ENCODE results near the gene WASL. TPM values are rescaled to one million over a fixed set of nuclear protein-coding genes. Genes with fewer than 3 reads are reported as not detected.
"Not testable (repeated sequence)": the region's sequence is repeated elsewhere in the genome, so short reads cannot be mapped to it uniquely, and the experiment has no call there.

The WASL gene
- total RNA-seq, 1 experiment from 2014 or later = 26.9 TPM

DNA sequence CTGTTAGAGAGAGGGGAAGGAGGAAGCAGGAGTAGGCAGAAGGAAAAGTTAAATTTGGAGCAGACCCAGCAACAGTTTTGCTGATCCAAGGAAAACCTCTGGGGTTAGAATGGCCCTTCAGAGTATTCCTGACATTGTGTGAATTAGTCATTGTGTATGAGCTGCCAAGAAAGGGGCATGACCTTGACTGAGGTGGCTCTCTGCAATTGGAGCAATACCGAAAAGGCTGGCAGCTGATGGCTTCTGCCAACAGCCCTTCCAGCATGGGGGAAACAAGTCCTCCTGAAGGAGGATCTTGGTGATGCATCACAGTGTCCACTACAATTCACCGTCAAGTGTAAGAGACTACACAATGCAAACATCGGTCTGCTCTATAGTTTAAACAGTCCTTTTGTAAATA, 20.6 kb upstream of the WASL start:
- peak; percentile 99 for DNase-seq (ENCODE audit: low read depth)

DNA sequence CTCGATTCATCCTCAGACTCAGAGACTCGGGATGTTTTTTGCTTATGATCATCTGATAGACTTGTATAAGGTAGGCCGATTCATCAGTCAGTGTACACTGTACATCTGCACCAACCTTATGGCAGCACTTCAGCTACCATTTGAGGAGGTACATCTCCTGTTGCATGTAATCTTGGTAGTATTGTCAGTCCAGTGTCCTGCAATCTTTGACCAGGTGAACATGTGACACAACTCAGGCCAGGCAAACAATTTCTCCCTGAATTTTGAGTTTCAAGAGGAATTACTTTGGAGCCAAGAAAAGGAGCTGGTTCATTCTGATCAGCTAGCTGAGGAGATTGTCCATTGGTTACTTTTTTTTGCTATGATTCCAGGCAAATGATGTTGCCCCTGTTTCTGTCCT, 19.7 kb upstream of the WASL start:
- no peak for DNase-seq (ENCODE audit: low read depth)

DNA sequence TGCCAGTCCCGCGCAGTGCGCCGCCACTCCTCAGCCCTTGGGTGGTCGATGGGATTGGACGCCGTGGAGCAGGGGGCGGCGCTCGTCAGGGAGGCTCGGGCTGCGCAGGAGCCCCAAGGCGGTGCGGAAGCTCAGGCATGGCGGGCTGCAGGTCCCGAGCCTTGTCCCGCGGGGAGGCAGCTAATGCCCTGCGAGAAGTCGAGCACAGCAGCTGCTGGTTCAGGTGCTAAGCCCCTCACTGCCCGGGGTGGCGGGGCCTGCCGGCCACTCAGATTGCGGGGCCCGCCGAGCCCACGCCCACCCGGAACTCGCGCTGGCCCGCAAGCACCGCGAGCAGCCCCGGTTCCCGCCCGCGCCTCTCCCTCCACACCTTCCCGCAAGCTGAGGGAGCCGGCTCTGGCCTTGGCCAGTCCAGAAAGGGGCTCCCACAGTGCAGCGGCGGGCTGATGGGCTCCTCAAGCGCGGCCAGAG, 14.4 kb upstream of the WASL start:
- no peak for DNase-seq (ENCODE audit: low read depth)

DNA sequence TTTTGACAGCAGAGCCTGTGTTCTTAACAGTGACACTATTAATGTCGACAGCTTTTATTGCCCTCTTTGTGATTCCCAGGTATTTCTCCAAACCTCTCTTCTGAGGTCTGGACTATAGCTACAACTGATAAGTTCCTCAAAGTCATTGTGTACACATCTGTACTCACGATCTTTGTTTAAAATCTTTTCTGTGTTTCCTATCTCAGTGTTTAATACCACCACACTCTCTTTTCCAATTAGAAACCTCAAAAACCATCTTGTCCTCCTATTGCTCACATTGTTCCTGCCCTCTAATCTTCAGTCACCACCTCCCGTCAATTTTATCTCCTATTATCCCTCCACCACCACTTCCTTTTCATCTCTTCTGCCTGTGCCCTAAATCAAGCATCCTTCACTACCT, 12.9 kb upstream of the WASL start:
- no peak for DNase-seq (ENCODE audit: low read depth)

DNA sequence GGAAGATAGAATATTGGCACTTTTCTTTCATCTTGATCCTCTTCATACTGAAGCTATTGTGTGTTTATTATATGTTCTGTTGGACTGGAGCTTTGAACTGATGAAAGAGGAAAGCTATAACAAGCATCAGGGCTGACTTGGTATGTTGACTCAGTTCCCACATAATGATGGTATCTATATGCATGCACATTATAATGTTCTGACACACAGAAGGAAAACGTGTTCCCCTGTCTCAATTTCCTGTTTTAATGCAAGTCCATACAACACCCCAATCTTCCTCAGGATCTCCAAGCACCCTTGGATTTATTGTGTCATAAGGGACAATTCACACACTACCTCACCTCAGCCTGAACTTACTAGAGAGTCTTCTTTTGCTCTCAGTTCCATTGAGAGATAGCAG, 8.3 kb upstream of the WASL start:
- no peak for DNase-seq (ENCODE audit: low read depth)

DNA sequence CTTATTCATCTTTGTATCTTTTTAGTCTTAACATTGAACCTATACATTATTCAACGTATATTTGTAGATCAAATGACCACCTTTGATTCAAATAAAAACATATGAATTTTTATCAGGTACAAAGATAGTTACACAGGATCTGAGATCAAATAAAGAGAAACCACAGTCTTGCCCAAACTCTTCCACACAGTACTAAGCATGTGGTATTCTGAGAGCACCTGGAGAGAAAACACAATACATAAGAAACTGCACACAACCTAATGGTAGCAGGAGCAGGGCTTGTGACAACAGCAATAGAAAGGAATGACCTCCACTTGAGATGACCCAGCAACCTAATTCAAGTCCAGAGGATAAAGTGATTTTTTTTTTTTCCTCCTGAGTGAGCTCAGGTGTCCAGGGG, 6.5 kb upstream of the WASL start:
- no peak for DNase-seq (ENCODE audit: low read depth)

DNA sequence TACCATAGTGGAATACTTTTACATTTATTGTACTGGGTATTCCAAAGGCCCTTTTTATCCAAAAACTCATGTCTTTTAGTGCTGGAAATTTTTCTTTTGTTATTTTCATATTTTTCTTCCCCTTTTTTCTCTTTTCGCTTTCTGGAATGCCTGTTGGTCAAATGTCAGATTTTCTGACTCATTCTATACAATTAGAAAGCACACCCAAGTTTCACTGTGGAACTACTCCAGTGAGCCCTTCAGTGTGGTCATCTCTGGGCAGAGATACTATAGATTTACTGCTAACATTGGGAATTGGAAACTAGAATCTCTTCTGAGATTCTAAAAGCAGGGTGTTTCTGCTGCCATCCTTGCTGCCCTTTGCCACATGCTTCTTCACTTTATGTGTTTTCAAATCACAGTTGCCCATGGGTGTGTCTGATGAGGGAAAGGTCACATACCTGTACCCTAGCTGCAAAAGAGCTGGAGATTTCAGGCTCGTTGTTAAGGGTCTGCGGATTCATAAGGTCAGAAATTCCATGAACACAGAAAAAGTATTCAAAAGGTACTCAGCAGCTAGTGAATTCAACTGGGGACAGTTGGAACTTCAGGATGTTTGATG, 5.6 kb upstream of the WASL start:
- DNase-seq (ENCODE audit: low read depth) = no peak

DNA sequence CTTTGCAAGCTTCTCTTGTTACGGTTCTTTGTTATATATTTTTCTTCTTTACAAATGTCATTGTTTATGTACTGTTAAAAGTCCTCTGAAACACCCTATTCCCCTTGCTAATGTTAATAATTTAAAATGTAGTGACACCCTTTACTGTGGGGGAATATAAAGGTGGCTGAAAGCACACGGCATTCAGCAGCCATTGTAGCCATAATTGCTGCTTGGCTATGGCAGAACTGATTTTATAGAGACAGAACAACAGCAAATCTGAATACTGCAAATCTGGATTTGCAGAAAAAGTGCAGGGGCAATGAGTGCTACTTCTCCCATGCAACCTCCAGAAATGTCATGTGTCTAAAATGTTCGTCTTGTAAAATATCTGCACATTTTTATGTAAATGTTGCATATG, 3.7 kb upstream of the WASL start:
- DNase-seq (ENCODE audit: low read depth) = no peak

DNA sequence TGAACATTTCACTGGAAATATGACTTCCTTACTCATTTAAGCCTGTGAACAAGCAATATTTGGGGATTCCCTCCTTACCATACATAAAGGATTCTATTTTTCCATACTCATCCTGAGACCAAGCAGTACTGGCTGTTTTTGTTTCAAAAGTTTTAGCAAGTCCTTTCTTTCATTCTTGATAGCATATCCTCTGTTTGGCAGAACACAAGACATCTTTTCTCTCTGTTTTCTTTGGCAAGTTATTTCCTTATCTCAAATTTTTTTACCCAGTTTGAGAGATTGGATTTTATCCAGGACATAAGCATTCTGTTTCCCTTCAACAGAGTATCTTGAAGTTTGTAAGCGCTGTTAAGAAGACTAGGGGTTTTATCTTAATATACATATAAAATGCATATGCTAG, 3.0 kb upstream of the WASL start:
- no peak for DNase-seq (ENCODE audit: low read depth)

DNA sequence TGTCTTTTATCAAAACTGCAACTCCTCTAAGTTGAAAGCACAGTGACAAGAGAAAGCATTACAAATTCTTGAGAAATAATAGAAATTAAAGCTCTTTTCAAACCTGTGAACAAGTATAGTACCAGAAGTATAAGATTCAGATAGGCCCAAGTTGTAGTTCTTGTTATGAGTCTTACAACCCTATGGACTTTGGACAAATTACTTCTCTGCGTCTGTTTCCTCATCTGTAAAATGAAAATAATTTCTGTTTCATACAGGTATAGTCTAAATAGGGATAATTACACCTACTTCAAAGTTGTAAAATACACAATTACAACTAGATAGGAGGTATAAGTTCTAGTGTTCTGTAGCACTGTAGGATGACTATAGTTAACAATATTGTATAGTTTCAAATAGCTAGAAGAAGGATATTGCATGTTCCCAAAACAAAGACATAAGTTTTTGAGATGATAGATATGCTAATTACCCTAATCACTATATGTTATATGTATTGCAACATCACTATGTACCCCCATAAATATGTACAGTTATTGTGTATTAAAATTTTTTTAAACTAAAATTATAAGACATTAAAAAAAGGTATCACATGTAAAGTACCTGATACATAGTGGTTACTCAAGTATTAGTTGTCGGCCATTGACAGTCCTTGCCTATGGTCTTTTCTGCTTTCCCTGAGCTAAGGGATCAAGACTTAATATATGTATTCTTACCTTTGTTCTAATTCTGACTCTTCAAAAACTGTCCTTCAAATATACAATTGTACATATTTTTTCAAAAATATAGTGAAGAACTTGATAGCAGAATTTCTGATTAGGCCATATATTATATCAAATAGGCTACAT, 1.8 kb upstream of the WASL start:
- no peak for DNase-seq (ENCODE audit: low read depth)

DNA sequence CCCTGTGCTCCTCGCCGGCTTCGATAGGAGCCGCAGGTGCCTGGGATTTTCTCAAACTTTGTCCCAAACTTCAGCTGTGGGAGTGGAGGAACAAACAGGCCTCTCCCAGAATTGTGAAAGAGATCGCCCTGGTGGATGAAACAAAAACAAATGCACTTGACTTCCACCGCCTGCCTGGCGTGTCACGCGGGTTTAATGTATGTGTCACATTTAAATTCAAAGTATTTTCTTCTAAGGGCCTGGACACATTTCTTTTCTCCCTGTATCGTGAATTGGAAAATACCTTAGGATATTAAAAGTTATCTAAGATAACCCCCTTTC, 694 bp upstream of the WASL start:
- DNase-seq (ENCODE audit: low read depth) = no peak

DNA sequence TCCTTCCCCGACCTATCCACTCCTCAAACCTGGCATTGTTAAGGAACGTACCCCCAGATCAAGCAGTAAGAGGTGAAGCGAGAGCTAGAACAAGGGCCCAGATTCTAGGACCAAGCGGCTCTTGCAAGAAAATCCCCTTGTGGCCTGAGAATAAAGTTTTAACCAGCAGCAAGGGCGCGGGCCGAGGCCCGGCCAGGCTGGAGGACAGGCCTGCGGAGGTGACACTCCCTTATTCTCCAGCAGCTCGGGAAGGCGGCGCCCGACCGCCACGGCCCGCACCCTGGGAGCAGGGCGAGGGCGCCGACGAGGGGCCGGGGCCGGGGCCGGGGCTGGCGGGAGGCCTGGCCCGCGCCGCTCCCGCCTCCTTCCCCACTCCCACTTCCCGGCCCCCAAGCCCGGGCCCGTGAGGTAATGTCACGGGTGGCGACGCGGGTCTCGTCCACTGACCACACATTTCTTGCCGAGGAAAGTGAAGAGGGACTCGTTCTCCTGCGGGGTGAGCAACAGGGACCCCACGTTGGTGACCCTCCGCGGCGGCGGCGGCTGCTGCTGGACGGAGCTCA, 551 bp downstream of the WASL start:
- DNase-seq (ENCODE audit: low read depth) = peak; percentile 38

DNA sequence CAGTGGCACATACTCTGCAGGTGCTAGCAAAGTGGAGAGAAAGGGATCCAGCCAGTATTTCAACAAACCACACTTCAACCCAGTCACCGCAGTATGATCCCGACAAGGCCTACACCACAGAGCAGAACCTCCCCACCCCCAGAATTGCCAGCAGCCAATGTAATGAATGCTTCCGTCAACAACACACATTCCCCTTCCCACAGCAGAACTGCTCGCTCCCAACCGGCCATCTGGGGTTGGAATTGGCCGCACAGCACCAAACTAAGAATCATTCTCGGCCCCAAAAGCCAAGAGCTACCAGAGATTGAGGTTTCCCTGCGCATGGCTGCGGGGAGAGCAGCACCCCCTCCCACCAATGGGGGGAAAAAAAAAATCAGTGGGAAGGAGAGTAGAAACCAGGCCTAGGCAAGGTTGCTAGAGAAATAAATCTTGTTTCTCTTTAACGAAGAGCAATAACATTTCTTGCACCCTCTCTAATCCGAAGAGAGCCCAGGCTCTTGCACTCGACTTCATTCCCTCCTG, 1.1 kb downstream of the WASL start:
- DNase-seq (ENCODE audit: low read depth) = peak; percentile 80

DNA sequence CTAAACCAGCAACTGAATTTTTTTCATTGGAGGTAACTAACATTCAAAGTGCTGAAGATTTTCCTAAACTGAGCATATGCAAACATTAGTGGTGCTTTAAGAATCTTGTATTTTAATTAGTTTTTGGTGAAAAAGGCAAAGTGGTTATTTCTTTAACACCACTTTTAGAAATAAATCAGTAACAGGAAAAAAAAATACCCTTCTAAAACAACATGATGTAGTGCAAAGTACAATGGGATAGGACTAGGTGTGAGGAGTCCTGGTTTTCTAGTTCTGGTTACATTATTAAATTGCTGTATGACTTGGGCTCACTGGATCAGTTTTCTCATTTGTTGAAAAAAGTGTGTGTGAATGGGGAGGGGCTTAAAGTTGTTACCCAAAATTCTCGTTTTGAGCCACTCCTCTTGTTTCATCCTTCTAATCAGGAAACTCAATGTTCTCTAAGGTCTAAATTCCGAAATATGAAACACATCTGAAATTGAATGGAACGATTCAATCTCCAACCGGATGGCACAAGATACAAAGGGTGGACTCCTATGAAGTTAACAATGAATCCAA, 1.8 kb downstream of the WASL start:
- peak; percentile 16 for DNase-seq (ENCODE audit: low read depth)

DNA sequence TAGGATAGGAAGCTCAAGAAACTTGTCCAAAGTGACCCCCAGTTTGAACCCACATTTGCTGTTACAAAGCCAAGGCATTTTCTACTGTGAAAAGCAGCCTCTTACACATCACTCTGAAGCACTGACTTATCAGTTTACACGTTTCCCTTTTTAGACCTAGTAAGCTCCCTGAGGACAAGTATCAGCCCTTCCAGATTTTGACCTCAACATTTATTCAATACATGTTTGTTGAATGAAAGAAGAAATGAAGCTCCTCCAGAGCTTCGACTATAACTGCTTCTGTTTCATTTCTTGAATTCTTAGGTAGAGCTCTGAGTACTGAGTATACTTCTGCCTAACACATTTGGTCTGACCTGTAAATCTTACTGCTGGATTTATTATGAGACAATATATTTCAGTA, 2.7 kb downstream of the WASL start:
- no peak for DNase-seq (ENCODE audit: low read depth)

DNA sequence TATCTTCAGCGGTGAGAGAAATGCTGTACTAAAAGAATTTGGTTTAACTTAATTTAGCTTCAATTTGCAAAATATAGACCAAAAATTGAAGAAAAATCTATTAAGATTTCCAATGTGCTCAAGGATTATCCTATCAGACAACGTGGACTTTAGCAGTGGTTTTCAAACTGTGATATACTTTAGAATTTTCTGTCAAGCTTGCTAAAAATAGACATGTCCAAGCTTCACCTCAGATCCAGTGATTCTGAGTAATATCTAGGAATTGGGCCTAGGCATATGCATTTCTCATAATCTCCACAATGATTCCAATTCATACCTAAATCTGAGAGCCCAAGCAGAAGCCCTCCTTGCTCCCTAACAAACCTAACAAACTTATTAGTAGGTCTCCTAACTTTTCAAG, 3.4 kb downstream of the WASL start:
- peak; percentile 7 for DNase-seq (ENCODE audit: low read depth)

DNA sequence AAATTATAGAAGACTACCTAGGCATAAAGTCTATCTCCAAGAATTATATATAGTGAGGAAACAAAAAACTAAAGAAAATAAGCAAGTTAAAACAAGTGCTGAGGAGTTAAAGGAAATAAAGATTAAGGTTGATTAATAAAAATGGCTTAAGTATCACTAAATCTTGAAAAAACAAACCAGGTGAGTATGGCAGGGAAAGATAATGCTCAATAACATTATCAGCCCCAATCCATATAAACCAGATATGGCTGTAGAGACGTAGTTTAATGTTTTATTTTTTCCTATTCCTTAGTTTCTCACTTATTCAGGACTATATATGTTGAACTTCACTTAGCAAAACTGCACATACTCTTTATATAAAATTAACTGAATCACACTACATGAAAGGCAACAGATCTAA, 4.4 kb downstream of the WASL start:
- no peak for DNase-seq (ENCODE audit: low read depth)

DNA sequence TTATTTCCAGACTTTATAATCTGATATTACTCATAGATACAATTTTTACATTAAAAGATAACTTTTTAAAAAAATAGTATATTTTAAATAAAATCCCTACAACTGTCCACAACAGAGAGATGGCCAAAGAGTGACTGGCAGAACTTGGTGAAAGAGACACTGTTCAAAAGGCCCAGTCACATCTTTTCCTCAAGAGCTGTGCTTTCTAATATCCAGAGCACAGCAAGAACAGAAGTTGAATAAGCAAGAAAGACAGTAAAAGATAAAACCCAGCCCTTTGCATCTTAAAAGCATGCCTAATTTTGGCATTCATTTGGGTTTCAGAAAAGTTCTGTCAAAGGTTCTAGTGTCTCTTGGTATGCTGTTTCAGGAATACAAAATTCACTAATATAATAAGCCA, 6.9 kb downstream of the WASL start:
- DNase-seq (ENCODE audit: low read depth) = no peak

DNA sequence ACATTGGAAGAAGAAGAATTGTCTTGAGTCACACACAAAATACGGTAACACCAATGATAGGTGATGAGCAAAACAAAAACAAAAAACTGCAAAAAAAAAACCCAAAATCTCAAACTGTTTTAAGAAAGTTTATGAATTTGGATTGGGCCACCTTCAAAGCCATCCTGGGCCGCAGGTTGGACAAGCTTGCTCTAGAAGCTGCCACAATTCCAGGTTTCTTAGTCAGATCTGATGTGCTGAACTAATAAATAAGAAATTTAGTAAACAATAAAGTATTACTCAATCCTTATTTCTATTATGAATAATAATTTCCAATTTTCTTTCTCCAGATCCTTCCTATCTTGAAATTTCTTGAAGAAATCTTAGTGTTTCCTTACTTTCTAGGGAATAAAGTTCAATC, 10.0 kb downstream of the WASL start:
- no peak for DNase-seq (ENCODE audit: low read depth)

DNA sequence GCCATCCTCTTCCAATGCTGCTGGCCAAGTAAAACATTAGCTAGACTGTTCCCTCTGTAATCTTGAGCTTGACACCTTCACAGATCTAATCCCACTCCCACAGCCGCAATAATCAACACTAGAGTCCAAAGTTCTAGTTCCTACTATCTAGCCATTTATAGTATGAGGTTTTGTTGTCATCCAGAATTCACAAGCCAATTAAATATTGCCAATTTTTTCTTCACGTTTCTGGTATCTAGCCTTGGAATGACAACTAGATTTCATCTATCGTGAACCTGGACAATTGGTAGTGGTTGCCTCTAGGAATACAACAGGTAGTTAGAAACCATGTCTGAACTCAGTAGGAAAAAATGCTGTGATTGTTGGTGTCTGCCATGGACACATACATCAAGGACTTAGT, 10.4 kb downstream of the WASL start:
- DNase-seq (ENCODE audit: low read depth) = no peak

DNA sequence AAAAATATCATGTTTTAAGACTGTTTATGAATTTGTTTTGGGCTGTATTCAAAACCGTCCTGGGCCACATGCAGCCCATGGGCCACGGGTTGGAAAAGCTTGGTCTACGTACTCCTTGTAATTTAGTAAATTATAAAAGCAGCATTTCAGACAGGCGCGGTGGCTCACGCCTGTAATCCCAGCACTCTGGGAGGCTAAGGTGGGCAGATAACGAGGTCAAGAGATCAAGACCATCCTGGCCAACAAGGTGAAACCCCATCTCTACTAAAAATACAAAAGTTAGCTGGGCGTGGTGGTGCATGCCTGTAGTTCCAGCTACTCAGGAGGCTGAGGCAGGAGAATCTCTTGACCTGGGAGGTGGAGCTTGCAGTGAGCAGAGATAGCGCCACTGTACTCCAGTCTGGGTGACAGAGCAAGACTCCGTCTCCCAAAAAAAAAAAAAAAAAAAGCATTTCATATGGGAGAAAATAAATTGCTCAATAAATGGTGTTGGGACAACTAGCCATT, 11.6 kb downstream of the WASL start:
- not testable (repeated sequence) for DNase-seq (ENCODE audit: low read depth)

DNA sequence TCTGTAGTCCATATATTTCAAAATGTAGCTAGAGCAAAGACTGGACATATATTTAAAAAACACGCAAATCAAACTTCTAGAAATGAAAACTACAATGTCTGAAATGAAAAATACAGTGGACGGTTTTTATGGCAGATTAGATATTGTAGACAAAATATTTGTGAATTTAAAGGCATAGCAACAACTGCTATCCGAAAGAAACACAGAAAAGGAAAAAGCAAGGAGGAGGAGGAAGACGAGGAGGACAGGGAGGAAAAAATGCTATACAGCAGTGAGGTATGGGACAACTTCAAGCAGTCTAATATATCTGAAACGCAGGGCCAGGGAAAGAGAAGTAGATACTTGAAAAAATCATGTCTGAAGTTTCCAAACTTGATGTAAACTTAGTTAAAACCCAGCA, 13.3 kb downstream of the WASL start:
- DNase-seq (ENCODE audit: low read depth) = no peak
